HL-60/S4 (cell line): ENCODE results near the gene ATOX1.
"Not testable (repeated sequence)": the region's sequence is repeated elsewhere in the genome, so short reads cannot be mapped to it uniquely, and the experiment has no call there.

ENCODE experiments used
- in situ Hi-C: fragments of 300-500 bp; cut with MboI; formaldehyde crosslinking; loops from 2 replicates; pipeline ENCODE4 v1.14.3; 2022; ENCODE audit warnings: low sequenced_read_pairs

Gene ATOX1

GRCh38 chr5:151735646-151736045 is 22.8 kb downstream of the ATOX1 start:
- in situ Hi-C loops = loop anchor here (10.0 kb wide), 1 partner anchor 71 kb away; no protein-coding TSS in a partner anchor

GRCh38 chr5:151734064-151734408 is 24.4 kb downstream of the ATOX1 start:
- in situ Hi-C loops = loop anchor here (10.0 kb wide), 1 partner anchor 69 kb away; no protein-coding TSS in a partner anchor

- in situ Hi-C loops = loop anchor here (10.0 kb wide), 1 partner anchor 69 kb away; no protein-coding TSS in a partner anchor
Measured at GRCh38 chr5:151733358-151734063, 24.9 kb downstream of the ATOX1 start.

- in situ Hi-C loops = loop anchor here (10.0 kb wide), 1 partner anchor 66 kb away; no protein-coding TSS in a partner anchor
Measured at GRCh38 chr5:151730381-151730780, 28.1 kb downstream of the ATOX1 start.

- in situ Hi-C loops = not testable (repeated sequence)
Measured at GRCh38 chr5:151729597-151729996, 28.8 kb downstream of the ATOX1 start.

- in situ Hi-C loops = no loop called here
Measured at GRCh38 chr5:151724360-151724759, 34.1 kb downstream of the ATOX1 start.

GRCh38 chr5:151722546-151722945 is 35.9 kb downstream of the ATOX1 start:
- in situ Hi-C loops = no loop called here

- in situ Hi-C loops = no loop called here
Measured at GRCh38 chr5:151721812-151722391, 36.5 kb downstream of the ATOX1 start.

GRCh38 chr5:151721087-151721646 is 37.3 kb downstream of the ATOX1 start:
- in situ Hi-C loops = no loop called here

- in situ Hi-C loops = no loop called here
Measured at GRCh38 chr5:151720215-151720614, 38.2 kb downstream of the ATOX1 start.

- in situ Hi-C loops = no loop called here
Measured at GRCh38 chr5:151719228-151720000, 39.0 kb downstream of the ATOX1 start.

- in situ Hi-C loops = no loop called here
Measured at GRCh38 chr5:151718646-151719045, 39.8 kb downstream of the ATOX1 start.

GRCh38 chr5:151718153-151718552 is 40.3 kb downstream of the ATOX1 start:
- in situ Hi-C loops = no loop called here

GRCh38 chr5:151717416-151717815 is 41.0 kb downstream of the ATOX1 start:
- in situ Hi-C loops = no loop called here

GRCh38 chr5:151709109-151709735 is 49.2 kb downstream of the ATOX1 start:
- in situ Hi-C loops = no loop called here

- in situ Hi-C loops = no loop called here
Measured at GRCh38 chr5:151708126-151708525, 50.3 kb downstream of the ATOX1 start.

GRCh38 chr5:151707567-151707966 is 50.9 kb downstream of the ATOX1 start:
- in situ Hi-C loops = no loop called here

- in situ Hi-C loops = no loop called here
Measured at GRCh38 chr5:151706906-151707305, 51.5 kb downstream of the ATOX1 start.

GRCh38 chr5:151703780-151704179 is 54.7 kb downstream of the ATOX1 start:
- in situ Hi-C loops = no loop called here

GRCh38 chr5:151703227-151703626 is 55.2 kb downstream of the ATOX1 start:
- in situ Hi-C loops = no loop called here

- in situ Hi-C loops = no loop called here
Measured at GRCh38 chr5:151700820-151701219, 57.6 kb downstream of the ATOX1 start.
